ENCODE measurements around the gene GPBP1L1.
"Not testable (repeated sequence)": the region's sequence is repeated elsewhere in the genome, so short reads cannot be mapped to it uniquely, and the experiment has no call there.

Gene GPBP1L1

DNA sequence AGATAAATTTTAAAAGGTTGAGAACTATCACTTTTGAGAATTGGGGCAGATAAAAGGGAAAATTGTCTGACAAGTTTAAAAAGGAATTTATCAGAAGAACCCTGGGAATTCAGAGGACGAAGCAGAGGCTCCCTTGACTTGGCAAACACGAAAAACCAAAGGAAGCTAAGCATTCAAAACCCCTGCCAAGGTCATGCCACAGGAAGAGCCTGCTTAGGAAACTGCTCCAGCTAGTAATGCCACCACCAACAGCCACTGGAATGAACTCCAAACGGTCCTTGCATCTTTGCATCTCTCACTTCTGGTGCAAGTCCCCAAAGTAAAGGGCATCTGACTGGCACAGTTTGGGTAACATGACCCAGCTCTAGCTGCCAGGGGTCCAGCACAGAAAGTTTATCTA is 7.2 kb downstream of the GPBP1L1 start:
- no peak for DNase-seq

DNA sequence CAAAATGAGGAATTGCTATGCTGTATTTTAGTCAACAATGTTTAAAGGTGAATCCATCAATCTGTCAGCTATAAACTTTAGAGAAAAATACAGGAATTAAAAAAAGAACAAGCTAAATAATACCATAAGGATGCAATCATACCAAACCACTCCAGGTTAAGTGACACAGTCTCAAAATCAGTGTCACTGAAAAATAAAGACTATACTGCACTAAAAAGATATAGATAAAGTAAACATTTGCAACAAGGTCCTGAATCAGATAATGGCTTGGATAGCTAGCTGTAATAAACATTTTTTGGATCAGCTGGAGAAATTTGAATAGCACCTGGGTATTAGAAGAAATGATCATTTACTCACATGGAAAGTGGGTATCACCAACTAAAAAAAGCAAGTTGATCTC is 7.8 kb downstream of the GPBP1L1 start:
- DNase-seq = no peak

DNA sequence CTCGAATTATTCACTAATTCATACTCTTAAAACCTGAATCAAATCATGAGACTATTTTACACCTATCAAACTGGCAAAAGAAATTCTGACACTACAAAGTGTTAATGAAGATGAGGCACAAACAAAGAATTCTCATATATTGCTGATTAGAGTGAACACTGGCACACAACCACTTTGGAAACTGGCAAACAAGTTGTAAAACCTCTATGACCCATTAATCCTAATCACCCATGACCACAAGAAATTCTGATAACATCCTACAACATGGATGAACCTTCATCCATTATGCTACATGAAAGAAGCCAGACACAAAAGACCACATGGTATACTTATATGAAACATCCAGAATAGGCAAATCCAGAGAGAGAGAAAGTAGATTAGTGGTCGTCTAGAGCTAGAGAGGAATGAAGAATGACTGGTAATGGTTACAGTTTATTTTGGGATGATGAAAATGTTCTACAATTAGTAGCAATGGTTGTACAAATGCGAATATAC is 8.5 kb downstream of the GPBP1L1 start:
- DNase-seq = no peak

DNA sequence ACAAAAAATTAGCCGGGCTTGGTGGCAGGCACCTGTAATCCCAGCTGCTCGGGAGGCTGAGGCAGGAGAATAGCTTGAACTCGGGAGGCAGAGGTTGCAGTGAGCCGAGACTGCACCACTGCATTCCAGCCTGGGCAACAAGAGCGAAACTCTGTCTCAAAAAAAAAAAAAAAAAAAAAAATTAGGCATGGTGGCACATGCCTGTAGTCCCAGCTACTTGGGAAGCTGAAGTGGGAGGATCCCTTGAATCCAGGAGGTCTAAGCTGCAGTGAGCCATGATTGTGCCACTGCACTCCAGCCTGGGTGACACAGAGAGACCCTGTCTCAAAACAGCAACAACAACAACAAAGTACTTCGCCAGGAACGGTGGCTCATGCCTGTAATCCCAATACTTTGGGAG is 9.8 kb downstream of the GPBP1L1 start:
- not testable (repeated sequence) for DNase-seq

DNA sequence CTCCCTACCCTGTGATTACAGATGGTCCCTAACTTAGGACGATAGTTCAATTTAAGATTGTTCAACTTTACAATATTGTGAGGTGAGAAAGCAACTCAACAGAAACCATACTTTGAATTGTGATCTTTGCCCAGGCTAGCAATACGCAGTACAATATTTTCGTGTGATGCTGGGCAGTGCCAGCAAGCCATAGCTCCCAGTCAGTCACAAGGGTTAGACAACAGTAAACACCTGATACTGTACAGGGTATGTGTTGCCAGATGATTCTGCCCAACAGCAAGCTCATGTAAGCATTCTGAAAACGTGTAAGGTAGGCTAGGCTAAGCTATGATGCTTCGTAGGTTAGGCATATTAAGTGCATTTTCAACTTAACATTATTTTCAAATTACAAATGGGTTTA is 11.9 kb downstream of the GPBP1L1 start:
- no peak for DNase-seq

DNA sequence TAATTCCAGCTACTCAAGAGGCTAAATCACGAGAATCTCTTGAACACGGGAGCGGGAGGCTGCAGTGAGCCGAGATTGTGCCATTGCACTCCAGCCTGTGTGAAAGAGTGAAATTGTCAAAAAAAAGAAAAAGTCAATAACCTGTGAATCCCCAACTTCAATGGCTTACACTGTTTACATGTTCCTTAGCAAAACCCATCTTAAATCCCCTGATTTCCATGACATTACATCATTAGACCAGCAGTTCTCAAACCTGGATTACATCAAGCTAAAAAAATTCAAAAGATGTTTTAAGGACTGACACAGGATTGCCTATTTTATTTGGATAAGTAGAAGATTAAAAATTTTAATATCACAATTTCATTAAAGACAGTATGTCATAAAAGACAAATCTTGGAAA is 12.4 kb downstream of the GPBP1L1 start:
- no peak for DNase-seq

DNA sequence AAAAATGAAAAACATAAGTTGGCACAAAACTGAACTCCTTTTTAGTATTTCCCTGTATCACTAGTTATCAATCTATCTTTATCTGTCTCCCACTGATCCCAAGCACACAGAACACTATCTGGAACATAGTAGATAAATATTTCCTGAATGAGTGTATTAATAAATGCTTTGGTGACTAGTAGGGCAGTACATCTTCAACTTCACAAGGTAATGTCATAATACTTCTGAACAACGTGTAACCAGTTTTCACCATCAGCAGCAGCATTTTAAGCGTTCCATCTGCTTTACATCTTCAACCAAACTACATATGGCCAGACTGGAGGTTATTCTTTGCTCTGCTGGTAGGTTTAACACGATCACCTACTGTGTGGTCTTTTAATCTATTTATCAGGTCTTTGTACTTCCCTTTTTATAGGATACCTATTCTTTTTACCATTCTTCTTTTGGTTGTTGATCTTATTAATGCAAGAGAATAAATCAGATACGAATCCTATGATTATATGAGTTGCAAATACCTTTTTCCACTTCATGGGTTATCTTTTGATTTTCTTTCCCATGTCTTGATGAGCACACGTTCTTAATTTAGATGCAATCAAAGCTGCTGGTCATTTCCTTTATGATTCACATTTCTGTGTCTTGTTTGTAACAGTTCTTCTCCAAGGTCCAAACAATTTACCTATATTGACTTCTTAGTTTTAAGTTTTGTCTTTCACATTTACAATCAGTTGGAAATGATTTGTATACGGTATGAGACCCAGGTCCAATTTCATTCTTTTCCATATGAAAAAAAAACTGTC is 16.3 kb downstream of the GPBP1L1 start:
- no peak for DNase-seq

DNA sequence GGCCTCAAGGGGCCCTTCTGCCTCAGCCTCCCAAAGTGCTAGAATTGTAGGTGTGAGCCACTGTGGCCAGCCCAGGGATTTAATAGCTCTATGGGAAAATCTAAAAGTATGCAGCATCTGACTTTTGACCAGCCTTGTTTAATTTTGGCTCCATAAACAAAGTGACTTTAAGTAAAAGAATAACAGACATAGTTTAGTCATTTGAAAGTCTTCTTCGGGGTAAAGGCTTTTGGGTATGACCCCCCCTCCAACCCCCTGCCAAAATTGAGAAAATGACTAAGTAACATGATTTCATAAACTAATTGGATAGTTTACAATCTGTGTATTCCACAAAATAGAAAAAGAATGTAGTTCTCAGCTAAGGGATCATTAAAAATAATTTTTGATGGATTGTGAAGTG is 17.0 kb downstream of the GPBP1L1 start:
- no peak for DNase-seq

DNA sequence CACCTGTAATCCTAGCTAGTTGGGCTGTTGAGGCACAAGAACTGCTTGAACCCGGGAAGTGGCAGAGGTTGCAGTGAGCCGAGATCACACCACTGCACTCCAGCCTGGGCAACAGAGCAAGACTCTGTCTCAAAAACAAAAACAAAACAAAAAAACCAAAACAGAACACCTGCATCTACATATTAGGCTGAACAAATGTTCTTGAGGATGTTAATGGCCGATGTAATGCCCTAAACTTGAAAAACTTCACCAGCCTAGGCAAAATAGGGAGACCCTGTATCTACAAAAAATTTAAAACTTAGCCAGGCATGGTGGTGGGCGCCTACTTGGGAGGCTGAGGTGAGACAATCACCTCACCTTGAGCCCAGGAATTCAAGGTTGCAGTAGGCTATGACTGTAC is 17.8 kb downstream of the GPBP1L1 start:
- DNase-seq = no peak

DNA sequence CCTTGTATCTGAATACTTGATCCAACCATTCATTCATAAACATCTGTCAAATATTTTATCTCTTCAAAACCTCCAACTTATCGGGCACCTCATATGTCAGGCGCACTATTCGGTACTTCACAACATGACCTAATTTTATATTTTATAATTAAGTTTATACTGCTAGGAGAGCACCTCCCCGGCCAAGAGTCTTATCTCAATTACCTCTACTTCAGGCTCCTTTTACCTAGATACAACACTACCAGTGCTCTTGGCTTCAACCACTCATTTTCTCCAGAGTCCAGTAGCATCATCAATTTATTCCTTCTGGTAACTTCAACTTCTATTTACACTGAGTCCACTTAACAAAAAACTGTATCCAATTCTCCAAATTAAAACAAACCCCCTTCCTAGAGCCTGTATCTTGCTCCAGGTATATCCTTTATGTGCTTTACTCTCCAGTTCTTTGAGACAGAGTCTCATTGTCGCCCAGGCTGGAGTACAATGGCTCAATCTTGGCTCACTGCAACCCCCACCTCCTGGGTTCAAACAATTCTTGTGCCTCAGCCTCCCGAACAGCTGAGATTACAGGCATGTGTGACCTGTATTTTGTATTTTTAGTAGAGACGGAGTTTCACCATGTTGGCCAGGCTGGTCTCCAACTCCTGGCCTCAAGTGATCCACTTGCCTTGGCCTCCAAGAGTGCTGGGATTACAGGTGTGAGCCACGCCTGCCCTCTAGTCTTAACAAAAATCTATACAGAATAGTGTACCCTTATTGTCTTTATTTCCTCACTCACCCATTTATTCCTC is 18.8 kb downstream of the GPBP1L1 start:
- no peak for DNase-seq

DNA sequence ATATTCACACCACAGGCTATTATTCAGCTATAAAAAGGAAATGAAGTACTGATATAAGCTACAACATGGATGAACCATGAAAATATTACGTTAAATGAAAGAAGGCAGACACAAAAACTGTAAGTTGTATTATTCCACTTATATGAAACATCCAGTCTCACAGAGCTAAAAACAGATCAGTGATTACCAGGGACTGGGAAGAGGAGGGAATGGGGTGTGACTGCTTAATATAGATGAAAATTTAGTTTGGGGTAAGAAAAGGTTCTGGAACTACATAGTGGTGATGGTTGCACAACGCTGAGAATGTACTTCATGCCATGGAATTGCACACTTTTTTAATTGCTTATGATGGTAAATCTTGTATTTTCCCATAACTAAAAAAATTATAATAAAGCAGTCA is 19.5 kb downstream of the GPBP1L1 start:
- DNase-seq = no peak

DNA sequence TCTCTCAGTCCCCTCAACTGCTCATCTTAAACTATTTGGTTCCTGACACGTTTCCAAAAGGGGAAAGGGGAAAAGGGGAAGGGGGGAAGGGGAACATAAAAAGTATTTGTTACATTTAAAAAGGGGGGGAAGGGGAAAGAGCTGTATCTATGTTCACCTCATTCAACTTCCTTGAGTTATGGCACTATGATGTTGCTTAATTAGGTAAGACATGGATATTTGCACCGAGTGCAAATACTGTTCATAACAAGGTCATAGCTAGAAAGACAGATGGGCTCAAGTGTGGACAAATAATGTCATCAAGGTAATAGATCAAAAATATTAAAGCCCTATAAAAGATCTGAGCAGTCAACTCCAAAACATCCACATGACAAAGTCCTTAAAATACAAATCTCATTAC is 26.0 kb downstream of the GPBP1L1 start:
- no peak for DNase-seq

DNA sequence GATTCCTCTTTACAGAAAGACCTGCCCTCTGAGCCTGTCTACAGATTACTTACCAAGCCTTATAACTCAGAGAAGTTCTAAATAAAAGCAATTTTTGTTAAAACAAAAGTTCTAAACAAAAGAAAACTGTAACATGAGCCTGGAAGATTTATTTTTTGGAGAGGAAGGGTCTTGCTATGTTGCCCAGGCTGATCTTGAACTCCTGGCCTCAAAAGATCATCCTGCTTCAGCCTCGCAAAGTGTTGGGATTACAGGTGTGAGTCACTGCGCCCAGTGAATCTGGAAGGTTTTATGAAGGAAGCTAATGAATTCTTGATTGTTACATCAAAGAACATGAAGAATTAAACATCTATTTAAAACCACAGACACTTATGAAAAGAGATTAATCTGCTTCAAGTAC is 27.1 kb downstream of the GPBP1L1 start:
- DNase-seq = no peak

DNA sequence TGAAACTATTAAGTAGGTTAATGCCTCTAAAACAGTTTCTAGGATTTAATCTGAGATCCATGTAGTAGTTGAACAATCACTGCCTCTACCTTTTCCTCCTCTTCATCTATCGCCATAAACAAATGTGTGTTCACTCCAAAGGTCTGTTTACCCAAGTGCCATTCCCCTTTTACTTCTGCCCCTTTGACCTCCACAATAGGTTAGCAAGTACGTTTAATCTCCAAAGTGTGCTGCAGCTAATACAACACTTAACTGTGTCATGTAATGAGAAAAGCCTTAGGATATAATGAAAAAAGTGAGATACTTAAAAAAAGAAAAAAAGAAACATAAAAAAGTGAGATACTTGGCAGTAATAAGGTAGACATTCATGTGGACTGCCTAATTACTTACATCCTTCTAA is 28.2 kb downstream of the GPBP1L1 start:
- DNase-seq = no peak

DNA sequence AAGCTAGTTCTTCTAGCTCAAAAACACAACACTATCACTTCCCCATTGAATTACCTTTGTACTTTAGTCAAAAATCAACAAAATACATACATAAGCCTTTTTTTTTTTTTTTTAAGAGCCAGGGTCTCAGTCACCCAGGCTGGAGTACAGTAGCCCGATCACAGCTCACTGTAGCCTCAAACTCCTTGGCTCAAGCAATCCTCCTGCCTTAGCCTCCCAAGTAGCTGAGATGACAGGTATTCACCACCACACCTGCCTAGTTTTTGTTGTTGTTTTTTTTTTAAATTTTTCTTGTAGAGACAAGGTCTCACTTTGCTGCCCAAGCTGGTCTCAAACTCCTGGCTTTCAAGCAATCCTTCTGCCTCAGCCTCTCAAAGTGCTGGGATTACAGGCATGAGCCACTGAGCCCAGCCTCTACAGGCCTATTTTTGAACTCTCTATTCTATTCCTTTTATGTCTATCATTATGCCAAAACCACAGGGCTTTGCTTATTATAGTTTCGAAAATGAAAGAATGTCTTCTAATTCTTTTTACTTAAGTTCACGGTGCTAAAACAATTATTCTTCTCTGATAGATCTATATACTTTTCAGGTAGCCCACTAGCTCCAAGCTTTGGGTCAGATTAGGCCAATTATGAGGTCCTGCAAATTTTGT is 29.6 kb downstream of the GPBP1L1 start:
- no peak for DNase-seq

DNA sequence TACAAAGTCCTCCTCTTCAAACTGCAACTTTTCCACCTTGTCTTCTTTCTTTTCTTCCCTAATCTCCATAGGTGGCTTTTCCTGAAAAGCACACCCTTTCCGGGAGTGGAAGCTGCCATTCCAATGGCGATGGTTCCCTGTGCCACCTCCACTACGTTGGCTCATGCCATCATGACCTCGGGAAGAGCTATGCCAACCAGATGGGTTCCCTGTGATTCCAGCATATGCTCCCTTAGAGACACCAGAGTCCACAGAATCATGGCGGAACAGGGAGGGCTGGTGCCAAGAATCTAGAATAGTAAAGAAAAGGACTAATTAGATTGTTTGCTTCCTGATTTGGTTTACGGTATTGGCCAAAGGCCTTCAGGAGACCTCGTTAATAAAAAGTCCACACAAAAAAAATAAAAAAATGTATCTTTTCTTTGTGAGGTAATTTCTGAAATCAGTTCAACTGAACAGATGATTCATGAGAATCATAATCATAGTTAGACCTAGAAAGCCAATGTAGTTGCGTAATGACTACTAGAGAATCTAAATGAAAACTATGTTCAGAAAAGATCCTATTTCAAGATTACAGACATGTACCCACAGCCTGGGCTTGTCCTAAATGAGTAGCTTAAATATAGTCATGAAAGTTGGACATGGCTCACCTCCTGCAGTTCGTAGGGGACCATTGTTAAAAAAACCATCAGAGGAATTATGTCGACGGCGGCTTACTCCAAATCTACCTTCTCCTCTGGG is 31.6 kb downstream of the GPBP1L1 start:
- no peak for DNase-seq

DNA sequence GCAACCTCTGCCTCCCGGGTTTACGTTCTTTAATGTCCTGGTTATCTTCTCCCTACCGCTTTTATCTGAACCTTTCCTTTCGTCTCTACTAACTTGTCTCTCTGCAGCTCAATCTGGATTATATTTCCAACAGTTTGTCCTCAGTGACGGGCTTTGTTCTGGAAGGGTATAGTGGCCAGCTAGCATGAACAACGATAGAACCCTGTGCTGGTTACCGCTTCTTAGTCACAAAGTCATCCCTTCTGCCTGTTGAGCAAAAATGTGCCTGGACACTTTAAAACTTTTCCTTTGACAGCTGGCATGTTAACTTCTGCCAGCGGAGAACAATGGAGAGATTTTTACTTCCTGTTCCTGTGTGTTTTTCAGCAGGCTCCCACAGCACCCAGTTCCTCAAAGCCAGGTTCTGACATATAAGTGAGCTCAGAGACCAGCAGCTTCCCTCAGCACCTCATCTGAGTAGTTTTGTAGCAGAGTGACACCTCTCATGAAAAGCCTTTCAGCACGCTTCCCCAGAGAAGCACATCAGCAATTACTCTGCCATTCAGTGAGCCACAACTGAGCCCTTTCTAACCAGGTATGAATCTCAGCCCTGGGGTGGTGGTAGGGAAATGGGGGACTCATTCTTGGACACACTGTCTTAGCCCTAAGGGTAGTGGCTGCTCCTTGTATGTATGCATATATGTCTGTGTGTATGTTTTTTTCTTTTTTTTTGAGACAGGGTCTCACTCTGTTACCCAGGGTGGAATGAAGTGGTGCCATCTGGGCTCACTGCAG is 38.9 kb downstream of the GPBP1L1 start:
- DNase-seq = no peak

DNA sequence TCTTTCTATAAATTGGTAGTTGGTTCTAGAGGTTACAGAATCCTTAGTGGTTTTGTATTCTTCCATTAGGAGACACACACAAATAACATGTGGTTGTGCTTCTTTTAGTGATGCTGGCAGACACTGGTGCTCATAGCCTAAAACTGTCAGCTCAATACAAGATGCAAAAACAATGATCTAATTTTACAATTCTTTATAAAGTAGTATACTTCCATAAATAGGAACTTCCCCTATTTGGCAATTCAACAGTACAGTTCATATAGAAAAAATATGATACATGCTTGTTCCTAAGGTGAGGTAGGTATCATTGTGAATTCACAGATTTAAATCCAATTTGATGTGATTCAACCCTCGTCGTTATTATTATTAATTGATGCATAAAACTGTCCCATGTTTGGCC is 41.7 kb downstream of the GPBP1L1 start:
- no peak for DNase-seq

DNA sequence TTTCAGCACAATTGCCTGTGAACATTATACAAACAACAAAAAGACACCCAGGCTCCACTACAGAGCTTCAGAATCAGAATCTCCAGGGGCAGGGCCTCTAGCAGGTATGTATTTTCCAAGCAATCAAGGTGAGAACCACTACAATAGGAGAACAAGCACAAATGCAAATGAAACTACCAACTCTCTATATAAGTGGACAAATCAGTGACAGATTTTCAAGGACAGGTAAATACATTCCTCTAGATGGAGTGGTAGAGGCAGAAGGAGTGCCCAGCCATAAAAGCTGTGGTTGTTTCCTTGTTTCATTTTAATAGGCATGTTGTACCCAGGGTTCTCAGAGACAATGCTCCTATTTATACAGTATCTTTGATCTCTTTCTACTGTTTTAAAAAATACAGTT is 42.4 kb downstream of the GPBP1L1 start:
- no peak for DNase-seq

DNA sequence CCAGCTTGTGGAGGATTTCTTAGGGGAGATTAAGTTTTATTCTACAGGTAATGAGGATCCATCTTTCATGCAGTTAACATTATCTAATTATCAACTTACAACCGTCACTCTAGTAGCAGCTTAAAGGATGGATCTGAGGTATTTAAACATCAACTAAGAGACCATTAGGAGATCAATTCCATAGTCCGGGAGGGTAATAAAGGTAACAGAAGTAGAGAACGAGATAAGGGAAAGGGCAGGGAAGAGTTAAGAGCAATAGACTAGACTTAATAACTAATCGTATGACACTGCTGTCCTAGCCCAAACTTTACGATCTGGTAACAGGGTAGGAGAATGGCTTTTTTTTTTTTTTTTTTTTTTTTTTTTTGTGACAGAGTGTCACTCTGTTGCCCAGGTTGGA is 43.0 kb downstream of the GPBP1L1 start:
- DNase-seq = no peak

DNA sequence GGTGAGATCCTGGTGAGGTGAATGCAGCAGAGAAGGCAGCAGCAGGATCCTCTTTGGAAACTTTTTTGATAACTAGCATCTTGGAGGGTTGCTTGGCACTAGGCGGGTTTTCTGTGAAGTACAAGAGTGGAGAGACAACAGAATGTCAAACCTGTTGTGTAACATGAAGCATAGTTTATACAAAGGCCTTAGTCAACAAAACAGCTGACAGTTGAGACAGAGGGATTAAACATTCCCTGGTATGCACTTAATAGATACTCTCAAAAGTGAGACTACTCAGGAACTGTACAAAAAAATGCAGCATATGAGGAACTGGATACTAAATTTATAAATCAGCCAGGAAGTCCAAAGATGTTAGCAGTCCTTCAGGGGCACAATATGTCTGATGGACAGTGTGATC is 46.0 kb downstream of the GPBP1L1 start:
- DNase-seq = no peak

DNA sequence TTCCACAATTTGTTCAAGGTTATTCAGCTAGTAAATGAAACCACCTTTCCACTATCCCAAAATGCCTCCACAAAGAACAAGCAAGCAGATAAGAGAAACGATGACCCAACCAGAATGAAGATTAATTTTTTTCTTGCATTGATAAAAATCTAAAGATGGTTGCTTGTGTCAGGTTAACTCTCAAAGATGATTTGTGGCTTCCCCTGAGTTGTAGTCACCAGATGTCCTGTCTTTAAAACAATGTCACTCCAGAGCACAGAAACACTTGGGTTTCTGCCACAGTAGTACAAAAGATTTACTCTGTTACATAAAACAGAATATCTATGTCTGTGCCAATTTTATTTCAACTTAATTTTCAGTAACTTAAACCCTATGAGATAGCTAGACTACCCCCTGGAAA is 51.1 kb downstream of the GPBP1L1 start:
- no peak for DNase-seq

Measured in activated CD8-positive, alpha-beta memory T cell treated with anti-CD3 and anti-CD28 coated beads, Interleukin-2, amount 50 U/mL, for 4 hours (primary cell).